NCI-H1694 treated with DMSO at 0.1 percent for 48 hours (cell line): ENCODE measurements around the gene BAIAP3.
"Not testable (repeated sequence)": the region's sequence is repeated elsewhere in the genome, so short reads cannot be mapped to it uniquely, and the experiment has no call there.

Experiments
- DNase-seq: peaks from one replicate; lab custom pipeline; 2025; lab: John Stamatoyannopoulos, UW

BAIAP3 gene

DNA sequence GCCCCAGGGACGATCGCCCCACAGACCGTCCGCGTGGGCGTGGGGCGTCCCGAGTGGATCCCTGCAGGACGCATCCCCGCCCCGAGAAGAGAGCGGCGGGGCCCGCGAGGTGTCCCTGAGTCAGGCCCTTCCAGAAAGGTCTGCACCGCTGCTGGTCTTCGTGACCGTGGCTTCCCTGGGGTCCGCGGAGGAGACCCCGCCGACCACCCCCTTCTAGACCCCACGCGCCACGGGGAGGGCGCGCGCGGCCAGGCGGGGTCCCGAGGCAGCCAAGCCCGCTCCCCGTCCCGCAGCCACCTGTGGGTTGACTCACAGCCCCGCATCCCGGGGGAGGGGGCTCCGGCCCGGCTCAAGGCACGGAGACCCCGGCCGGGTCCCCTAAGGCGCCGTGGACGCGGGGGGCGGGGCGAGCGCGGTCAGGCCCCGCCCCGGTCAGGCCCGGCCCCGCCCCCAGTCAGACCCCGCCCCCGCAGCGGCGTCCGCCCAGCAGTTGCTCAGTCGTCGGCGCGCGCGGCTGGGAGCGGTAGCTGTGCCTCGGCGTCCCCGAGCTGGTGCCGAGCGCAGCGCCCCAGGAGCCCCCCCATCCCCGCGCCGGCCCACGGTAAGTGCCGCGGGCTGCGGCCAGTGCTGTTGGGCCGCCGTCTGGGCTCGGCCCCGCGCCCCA, at the start of gene BAIAP3:
BAIAP3 (plus strand) TSS at position 497 of the 664 bp plus-strand sequence. CDS start 4,905 bp downstream, outside the sequence.
- no peak for DNase-seq

DNA sequence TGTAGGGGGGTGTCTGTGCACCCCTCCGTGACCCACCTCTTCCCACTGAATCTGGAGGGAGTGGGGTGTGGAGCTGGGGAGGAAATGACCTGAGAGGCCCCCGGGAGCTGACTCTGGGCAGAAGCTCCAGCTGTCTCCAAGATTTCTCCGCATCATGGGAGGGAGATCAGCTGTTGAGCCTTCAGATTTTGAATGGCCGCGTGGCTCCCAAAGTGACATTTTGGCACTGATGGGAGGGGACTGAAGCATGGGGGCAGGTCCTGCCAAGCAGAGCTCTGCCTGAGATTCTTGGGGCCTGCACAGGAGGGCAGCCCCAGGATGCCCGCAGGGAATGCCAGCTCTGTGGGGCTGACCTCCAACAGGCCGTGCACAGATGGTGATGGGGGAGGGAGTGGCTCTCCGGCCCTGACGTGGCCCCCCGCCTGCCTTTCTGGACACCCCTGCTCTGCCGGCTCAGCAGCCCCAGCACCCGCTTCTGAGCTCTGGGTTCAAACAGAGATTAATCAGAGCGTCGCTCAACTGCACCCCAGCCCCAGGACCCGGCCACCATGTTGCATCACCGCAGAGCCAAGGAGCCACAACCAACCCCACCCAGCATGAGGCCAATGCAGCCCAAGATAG, 49.3 kb upstream of the BAIAP3 start:
- DNase-seq, result no peak

GRCh38 chr16:1285669-1286512, 47.6 kb upstream of the BAIAP3 start:
- no peak for DNase-seq

DNA sequence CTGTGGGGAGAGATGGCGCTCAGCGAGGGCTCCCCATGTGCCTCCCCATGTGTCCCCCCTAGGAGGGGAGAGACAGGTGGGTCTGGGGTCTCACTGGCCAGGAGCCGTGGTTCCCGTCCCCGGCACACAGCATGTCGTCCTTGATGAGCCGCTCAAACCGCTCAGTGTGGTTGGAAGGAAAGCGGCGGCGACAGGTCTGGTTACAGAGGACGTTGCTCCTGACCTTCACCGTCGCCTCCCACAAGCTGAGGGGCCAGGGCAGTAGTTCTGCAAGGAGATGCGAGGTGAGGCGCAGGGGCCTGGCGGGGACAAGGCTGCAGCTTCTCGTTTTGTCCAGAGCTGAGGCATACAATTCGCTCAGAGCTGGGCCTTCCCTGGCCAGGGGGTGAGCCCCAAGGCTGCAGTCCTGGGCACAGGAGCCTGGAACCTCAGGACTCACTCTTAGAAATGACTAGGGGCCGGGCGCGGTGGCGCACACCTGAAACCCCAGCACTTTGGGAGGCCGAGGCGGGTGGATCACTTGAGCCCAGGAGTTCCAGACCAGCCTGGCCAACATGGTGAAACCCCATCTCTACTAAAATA, 46.8 kb upstream of the BAIAP3 start:
- DNase-seq, result no peak

DNA sequence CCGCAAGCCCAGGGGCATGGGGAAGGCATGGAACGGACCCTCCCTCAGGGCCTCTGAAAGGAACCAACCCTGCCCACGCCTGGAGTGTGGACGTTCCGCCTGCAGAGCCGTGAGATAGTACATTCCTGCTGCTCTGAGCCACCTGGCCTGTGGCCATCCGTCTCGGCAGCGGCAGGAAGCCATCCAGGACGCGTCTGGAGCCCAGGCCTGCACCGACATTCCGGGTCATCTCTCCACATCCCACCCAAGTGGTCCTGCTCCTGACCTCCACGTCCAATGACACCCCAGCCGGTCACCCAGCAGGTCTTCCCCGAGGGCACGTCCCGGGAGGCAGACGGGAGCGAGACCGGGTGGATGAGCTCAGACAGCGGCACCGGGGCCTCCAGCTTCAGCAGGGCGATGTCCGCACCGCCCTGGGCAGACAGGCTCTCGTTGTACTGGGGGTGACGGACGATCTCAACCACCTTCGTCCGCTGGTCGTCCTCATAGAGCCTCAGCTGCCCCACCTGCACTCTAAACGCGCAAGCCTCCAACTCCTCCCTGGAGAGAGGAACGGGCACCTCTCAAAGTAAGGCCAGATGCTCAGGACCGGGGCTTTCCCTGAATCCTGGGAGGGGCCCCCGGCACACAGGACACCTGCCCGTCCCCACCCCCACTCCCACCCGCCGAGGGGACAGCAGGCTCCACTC, 45.3 kb upstream of the BAIAP3 start:
- DNase-seq, result no peak

- DNase-seq, result no peak
Measured at GRCh38 chr16:1288813-1289476, 44.5 kb upstream of the BAIAP3 start.

DNA sequence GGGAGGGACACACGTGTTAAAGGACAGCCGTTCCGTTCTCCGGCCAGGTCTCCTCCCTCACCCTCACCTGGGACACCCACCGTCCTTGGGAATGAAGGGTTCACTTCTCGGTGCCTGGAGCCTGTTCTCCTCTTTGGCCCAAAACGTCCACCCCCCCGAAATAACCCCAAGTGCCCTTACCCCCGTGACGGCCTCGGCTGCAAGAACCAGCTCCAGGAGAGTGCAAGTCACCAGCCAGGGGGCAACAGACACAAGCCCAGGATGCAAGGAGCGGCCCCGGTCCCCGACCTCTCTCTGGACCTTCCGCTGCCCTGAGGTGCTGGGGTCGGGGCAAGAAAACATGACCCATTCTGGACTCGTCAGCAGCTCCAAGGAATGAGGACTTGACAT, 44.0 kb upstream of the BAIAP3 start:
- DNase-seq, result no peak

DNA sequence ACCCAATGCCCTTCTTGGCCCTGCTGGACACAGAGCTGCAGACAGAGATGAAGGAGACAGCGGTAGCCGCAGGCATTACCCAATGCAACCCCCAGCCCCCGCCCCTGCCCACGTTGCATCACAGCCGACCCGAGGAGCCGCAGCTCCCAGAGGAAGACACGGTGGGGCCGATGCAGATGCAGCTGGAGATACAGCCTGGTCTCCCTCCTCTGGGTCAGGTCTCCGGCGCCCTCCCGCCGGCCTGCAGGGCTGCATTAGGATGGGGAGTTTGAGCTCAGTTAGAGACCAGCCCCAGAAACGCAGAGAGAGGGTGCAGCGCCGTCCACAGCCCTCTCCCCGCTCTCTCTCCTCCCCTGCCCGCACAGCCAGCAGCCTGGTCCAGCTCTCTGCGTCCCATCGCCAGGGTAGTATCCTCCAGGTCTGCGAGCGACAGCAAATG, 43.4 kb upstream of the BAIAP3 start:
- DNase-seq, result no peak

- DNase-seq, result no peak
Measured at GRCh38 chr16:1290860-1291575, 42.4 kb upstream of the BAIAP3 start.

DNA sequence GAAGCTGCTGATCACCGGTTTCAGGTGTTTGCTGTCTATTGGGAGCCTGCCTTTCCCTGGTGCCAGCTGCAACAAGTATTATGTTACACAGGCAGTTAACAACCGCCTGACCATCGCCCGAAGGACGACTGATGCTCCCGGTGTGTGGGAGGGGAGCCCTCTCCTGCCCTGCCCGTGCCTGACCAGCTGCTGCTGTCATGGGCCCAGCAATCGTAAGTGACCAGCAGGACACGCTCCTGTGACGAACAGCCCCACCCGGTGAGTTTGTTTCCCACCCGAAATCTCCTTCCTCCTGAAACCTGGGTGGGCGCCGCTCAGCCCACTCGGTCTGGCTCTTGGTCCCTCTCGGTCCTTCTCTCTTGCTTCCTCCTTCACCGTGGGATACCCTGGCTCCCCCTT, 41.9 kb upstream of the BAIAP3 start:
- DNase-seq, result no peak

DNA sequence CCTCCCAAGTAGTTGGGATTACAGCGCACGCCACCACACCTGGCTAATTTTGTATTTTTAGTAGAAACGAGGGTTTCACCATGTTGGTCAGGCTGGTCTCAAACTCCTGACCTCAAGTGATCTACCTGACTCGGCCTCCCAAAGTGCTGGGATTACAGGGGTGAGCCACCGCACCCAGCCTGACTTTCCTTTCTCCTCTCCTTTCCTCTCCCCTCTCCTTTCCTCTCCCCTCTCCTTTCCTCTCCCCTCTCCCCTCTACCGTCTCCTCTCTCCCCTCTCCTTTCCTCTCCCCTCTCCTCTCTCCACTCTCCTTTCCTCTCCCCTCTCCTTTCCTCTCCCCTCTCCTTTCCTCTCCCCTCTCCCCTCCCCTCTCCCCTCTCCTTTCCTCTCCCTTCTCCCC, 41.2 kb upstream of the BAIAP3 start:
- DNase-seq, result not testable (repeated sequence)

- not testable (repeated sequence) for DNase-seq
Measured at GRCh38 chr16:1292808-1293207, 40.6 kb upstream of the BAIAP3 start.

DNA sequence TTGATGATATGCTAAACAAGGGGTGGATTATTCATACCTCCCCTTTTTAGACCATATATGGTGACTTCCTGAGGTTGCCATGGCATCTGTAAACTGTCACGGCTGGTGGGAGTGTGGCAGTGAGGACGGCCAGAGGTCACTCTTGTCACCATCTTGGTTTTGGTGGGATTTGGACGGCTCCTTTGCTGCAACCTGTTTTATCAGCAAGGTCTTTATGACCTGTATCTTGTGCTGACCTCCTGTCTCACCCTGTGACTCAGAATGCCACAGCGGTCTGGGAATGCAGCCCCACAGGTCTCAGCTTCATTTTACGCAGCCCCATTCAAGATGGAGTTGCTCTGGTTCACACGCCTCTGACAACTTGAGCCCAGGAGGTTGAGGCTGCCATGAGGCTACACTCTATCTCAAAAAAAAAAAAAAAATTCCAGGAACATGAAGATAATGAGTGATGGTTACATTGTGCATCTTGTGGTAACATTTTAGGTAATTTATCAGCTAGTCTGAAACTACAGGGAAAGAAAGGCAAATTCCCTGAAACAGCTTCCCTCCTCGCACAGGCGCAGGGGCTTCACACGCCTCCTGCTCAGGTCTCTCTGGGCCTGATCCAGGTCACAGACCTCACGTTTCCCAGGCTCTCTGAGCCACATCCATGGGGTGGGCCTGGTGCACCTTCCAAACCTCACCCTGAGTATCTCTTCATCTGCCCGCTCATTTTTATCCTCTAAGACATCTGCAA, 39.4 kb upstream of the BAIAP3 start:
- DNase-seq, result no peak

- no peak for DNase-seq
Measured at GRCh38 chr16:1295465-1295864, 38.0 kb upstream of the BAIAP3 start.

DNA sequence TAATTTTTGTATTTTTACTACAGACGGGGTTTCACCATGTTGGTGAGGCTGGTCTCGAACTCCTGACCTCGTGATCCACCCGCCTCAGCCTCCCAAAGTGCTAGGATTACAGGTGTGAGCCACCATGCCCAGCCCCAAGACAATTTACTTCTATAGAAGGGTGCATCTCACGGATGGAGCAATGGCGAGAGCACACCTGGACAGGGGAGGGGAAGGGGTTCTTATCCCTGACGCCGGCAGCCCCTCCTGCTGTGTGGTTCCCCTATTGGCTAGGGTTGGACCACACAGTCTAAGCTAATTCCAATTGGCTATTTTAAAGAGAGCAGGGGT, 36.8 kb upstream of the BAIAP3 start:
- not testable (repeated sequence) for DNase-seq

GRCh38 chr16:1297018-1297696, 36.3 kb upstream of the BAIAP3 start:
- DNase-seq, result no peak

GRCh38 chr16:1298406-1298805, 35.0 kb upstream of the BAIAP3 start:
- no peak for DNase-seq

GRCh38 chr16:1299012-1299867, 34.2 kb upstream of the BAIAP3 start:
- no peak for DNase-seq

GRCh38 chr16:1299868-1300203, 33.6 kb upstream of the BAIAP3 start:
- no peak for DNase-seq
